GM19455 (cell line): Measurements from ENCODE around the gene PIGS.
"Not testable (repeated sequence)": the region's sequence is repeated elsewhere in the genome, so short reads cannot be mapped to it uniquely, and the experiment has no call there.

Source experiments
- ATAC-seq: cut with Tn5 transposase; IDR thresholded peaks from one replicate; pipeline ENCODE4 v1.9.1; 2021; ENCODE audit not compliant: unreplicated experiment

Gene PIGS

GRCh38 chr17:28571361-28572122, at the start of gene PIGS:
PIGS (minus strand) TSS chr17:28571524; CDS start chr17:28571496, 28 bp downstream.
- peak; percentile 84 for ATAC-seq

DNA sequence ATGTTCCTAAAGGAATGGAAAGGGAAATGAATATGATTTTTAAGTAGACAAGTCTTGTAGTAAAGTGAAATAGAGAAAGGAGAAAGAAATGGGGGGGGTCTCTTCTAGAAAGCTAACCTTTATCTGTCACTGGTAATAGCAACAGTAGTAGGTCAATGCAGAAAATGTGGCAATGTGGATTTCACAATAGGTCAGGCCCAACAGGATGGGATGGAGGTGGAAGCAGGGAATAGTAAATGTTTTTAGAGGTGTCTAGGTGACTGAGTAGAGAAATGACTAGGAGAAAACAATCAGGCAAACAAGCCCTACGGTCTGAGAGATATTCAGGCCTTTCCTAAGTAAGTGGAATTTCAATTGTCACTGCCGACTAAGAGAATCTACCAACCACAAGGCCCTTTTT, 48.7 kb upstream of the PIGS start:
- no peak for ATAC-seq

GRCh38 chr17:28618464-28618863, 47.1 kb upstream of the PIGS start:
- no peak for ATAC-seq

- ATAC-seq = no peak
Measured at GRCh38 chr17:28616281-28616680, 45.0 kb upstream of the PIGS start.

DNA sequence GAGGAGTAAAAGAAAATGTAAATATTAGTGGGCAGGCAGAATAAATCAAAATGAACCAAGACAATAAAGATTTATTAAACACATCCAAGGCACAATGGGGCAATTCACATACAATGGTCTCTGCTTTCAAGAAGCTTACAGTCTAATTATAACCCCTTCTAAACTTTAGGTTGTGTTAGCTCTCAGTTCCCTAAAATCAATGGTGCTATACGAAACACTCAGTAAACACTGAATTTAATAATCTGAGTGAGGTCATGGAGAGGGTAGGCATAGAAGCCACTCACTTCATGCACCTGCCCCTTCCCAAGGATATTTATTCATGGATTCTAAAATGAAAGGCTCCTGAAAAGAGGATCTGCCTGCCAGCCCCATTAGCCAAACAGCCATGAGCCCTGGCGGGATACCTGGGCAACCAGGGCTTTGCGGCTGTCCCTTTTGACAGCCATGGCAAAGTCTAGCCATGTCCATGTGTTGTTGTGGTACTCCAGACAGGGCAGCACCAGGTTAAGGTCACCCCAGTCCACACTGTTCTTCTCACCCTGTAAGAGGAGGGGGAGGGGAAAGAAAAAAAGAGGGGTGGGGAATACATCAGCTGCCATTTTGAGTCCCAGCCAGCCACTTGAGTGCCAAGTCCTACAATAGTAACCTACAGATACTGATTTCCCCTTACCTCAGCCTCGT, 44.1 kb upstream of the PIGS start:
- no peak for ATAC-seq

GRCh38 chr17:28613931-28614381, 42.6 kb upstream of the PIGS start, which contains the start of gene RSKR:
RSKR (minus strand) TSS chr17:28614185; CDS start chr17:28614161, 24 bp downstream.
- no peak for ATAC-seq

DNA sequence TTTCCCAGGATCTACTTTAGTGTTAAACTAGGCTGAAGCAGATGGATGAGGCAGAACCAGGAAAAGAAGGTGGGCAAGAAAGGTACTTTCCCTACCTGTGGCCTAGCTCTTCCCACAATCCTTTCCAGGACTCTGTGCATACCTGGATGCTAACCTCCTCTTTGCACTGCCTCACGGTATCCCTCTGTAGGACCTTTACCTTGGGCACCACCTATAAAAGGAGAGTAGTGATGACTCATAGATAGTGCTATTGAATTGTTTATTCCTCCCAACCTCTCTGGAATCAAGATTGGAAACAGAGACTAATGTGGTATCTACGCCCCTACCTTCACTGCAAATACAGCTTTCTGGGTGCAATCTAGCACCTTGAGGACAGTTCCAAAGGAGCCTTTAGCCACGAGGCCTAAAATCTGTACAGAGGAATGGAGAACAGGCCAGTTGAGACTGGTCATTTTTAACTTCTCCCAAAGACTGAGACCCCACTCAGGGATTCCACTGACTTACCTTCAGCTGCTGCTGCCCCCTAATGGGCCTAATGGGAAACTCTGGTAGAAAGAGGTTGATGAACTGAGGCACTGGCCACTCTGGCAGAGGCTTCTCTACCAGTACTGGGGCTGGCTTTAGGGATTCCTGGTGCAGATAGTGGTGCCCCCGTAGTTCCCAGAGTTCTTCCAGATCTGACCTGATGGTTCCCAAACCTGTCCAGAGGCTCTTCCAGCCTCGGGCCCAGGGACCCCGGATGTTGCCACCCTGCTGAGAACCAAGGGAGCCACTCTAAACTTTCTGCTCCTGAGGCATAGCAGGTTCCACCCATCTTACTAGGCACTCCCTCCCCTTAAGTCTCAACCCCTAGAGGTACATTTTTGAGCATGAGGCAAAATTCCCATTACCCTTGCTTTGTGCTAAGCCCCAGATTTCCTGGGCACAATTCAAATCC, 41.9 kb upstream of the PIGS start:
- no peak for ATAC-seq

GRCh38 chr17:28612531-28612930, 41.2 kb upstream of the PIGS start:
- no peak for ATAC-seq

GRCh38 chr17:28610376-28610775, 39.1 kb upstream of the PIGS start:
- ATAC-seq = no peak

- ATAC-seq = not testable (repeated sequence)
Measured at GRCh38 chr17:28604031-28604430, 32.7 kb upstream of the PIGS start.

GRCh38 chr17:28599311-28600184, 28.2 kb upstream of the PIGS start:
- peak; percentile 47 for ATAC-seq

DNA sequence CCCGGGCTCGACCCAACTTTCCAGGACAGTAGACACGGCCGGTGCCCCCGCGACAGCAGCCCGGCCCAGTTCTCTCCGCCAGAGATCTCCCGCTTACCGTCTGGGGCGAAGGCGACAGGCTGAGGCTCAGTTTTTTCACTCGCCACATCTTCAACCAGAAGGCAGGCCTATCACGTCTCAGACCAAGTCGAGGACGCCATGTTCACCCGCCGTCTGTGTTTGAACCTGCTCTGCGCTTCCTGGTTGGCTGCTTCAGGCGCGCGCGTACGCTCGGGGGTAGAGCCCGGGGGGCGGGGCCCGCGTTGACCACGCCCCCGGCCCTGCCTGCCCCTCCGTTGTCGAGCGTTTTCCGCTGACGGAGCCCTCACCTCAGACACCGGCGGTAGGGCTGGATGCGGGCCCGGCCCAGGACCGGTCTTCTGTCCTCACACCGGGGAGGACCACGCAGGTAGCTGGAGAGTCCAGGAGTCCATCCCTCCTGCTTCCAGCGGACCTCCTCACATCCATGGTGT, 27.5 kb upstream of the PIGS start, which contains the start of gene SPAG5:
SPAG5 (minus strand) TSS at position 227 of the 512 bp plus-strand sequence; CDS start at position 148, 79 bp downstream.
- peak; percentile 81 for ATAC-seq

DNA sequence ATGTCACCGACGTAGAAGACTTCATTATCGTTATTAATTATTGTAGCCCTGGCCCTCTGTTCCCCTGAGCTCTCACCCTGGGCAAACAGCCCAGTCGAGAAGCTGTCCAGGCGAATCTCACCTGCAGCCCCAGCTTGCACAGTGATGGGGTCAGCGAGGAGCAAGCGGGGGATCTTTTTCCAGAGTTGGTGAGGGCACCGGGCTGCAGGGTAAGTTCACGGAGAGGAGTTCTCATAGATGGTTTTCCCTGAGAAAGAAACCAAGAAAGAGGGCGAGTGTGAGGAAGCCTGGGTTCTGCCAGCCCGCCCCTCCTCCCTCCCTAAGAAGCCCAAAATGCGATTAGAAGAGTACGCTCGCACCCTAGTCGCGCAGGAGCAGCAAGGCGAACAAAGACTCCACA, 27.1 kb upstream of the PIGS start:
- peak; percentile 5 for ATAC-seq

GRCh38 chr17:28597606-28598383, 26.5 kb upstream of the PIGS start:
- ATAC-seq = no peak

DNA sequence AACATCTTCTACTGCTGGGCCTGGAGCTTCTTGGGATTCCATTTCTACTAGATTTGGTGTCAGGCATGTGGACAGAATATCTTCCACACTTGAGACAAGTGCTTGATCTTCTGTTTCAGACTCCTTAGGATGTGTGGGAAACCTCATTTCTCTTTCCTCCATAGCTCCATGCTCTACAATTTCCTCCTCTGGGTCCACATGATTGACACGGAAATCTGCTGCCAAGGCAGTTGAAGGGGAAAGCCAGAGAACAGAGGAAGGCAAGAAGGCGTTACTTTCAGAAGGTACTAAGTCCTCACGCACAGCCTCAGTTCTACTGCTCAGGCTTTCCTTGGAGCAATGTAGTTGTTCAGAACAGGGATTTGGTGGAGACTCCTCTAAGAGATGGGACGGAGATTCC, 20.9 kb upstream of the PIGS start:
- no peak for ATAC-seq

- no peak for ATAC-seq
Measured at GRCh38 chr17:28585851-28586250, 14.5 kb upstream of the PIGS start.

GRCh38 chr17:28584434-28584833, 13.1 kb upstream of the PIGS start:
- ATAC-seq = no peak

GRCh38 chr17:28582513-28582912, 11.2 kb upstream of the PIGS start:
- ATAC-seq = no peak

GRCh38 chr17:28580959-28581358, 9.6 kb upstream of the PIGS start:
- ATAC-seq = no peak
